Measurements from ENCODE around the gene RARG. TPM values are rescaled to one million over a fixed set of nuclear protein-coding genes. Genes with fewer than 3 reads are reported as not detected.

RARG gene
- total and polyA plus RNA-seq, 2 donors (not counting 3 experiments of a cell fraction or from before 2014, with no cell fraction given) = 9.9 to 19.5 TPM

- no peak overlapping the region for H3K27ac ChIP-seq (ENCODE audit: insufficient read depth, low read depth, low read length)
- BruUV-seq (replicated peaks) = no TSS peak
- peaks cover 19 to 22% of the 10 kb centered on the region in 2 experiments for H3K27me3 ChIP-seq (ENCODE audit: control insufficient read depth in 2 of 2, insufficient read depth in 2 of 2, low read length in 2 of 2)
- H3K9me1 ChIP-seq (replicated peaks; ENCODE audit: control insufficient read depth, extremely low read depth, insufficient read depth, low read length) = no peaks in the 10 kb centered on the region
- no peaks in the 10 kb centered on the region for H3K79me2 ChIP-seq (ENCODE audit: control insufficient read depth, insufficient read depth, low read length)
- CTCF ChIA-PET = interaction anchor here (0.6 to 2.1 kb wide), 4 partner anchors 9 to 22 kb away, joined by 3 to 4 read pairs (median 3); no protein-coding TSS in a partner anchor
- no peak for TF ChIP-seq POLR2AphosphoS5 (IDR thresholded peaks at IDR 0.05; ENCODE audit: insufficient read depth, low read depth, low read length)
- no peak for TF ChIP-seq POLR2A (IDR thresholded peaks at IDR 0.05; ENCODE audit: low read depth, low read length)
- DNase-seq (ENCODE audit: low read depth, low spot score) (no peak), FAIRE-seq (no peak)
- no peaks in the 10 kb centered on the region for H3K36me3 ChIP-seq (ENCODE audit: control insufficient read depth in 2 of 2, extremely low read depth in 1 of 2, insufficient read depth in 2 of 2, low read length in 2 of 2)
- intact Hi-C loops (cut with micrococcal nuclease) (no loop called here), dilution Hi-C loops (cut with MboI; ENCODE audit: extremely low pct_ligation_motif_present, low sequenced_read_pairs) (no loop called here)
- H2AFZ ChIP-seq (ENCODE audit: low read depth, low read length) = no peak overlapping the region
- no peak overlapping the region for H3K4me3 ChIP-seq (replicated peaks in 1 of 3; ENCODE audit: insufficient read depth in 1 of 3, low read depth in 1 of 3, low read length in 3 of 3)
- H3K9ac ChIP-seq (replicated peaks; ENCODE audit: extremely low read depth, insufficient read depth, low read length) = no peak overlapping the region
- H3K9me3 ChIP-seq (replicated peaks; ENCODE audit: control insufficient read depth, insufficient read depth, low read length) = no peaks in the 10 kb centered on the region
- no peaks in the 10 kb centered on the region for H4K20me1 ChIP-seq (replicated peaks; ENCODE audit: control insufficient read depth, extremely low read depth, insufficient read depth, low read length)
- POLR2A ChIA-PET = no interaction called here
- H3K4me1 ChIP-seq (ENCODE audit: control insufficient read depth, extremely low read depth, insufficient read depth, low read length) = no peaks in the 10 kb centered on the region
- no peak overlapping the region for H3K4me2 ChIP-seq (ENCODE audit: insufficient read depth, low read length)
Observed at GRCh38 chr12:53235164-53235563, 3.2 kb upstream of the RARG start.

DNA sequence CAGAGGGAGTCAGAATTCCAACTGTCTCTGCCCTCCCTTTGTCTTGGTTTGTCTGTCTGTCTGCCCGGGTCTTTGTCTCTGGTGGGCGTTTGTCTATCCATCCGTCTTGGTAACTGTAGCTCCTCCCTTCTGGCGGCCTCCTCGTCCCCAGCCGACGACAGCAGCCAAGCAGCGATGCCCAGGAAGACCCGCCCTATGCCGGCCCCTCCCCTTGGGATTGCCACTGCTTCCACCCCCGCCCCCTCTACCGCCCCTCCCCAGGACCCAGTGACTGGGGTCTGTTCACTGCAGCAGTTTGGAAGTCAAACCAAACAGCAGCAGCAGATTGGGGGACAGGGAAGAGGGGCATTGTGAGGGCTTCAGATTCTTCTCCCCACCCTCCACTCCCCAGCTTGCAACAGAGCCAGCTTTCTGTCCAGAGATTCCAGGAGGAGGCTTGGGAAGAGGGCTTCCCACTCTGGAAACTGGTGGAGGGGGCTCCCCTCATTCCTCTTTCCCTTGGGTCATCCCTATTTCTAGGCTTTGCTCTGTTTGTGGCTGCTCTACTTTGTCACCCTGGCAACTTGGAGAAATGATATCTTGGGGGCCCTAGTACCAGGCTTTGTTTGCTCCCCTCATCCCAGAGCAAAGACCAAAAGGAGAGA is 2.4 kb upstream of the RARG start:
- H2AFZ ChIP-seq (ENCODE audit: low read depth, low read length) = no peak overlapping the region

More for the DNA sequence above, 2.4 kb upstream of the RARG start:
- Histone ChIP-seq H3K36me3 (ENCODE audit: control insufficient read depth in 2 of 2, extremely low read depth in 1 of 2, insufficient read depth in 2 of 2, low read length in 2 of 2) (no peaks in the 10 kb centered on the region), H3K9ac (replicated peaks; ENCODE audit: extremely low read depth, insufficient read depth, low read length) (no peak overlapping the region), H3K79me2 (ENCODE audit: control insufficient read depth, insufficient read depth, low read length) (no peaks in the 10 kb centered on the region), H3K4me2 (ENCODE audit: insufficient read depth, low read length) (no peak overlapping the region), H3K27ac (ENCODE audit: insufficient read depth, low read depth, low read length) (no peak overlapping the region), H4K20me1 (replicated peaks; ENCODE audit: control insufficient read depth, extremely low read depth, insufficient read depth, low read length) (no peaks in the 10 kb centered on the region), H3K4me1 (ENCODE audit: control insufficient read depth, extremely low read depth, insufficient read depth, low read length) (no peaks in the 10 kb centered on the region), H3K4me3 (replicated peaks in 1 of 3; ENCODE audit: insufficient read depth in 1 of 3, low read depth in 1 of 3, low read length in 3 of 3) (no peak overlapping the region), H3K9me3 (replicated peaks; ENCODE audit: control insufficient read depth, insufficient read depth, low read length) (no peaks in the 10 kb centered on the region), H3K27me3 (ENCODE audit: control insufficient read depth in 2 of 2, insufficient read depth in 2 of 2, low read length in 2 of 2) (peaks cover 19 to 22% of the 10 kb centered on the region in 2 experiments), H3K9me1 (replicated peaks; ENCODE audit: control insufficient read depth, extremely low read depth, insufficient read depth, low read length) (no peaks in the 10 kb centered on the region)
- dilution Hi-C loops (cut with MboI; ENCODE audit: extremely low pct_ligation_motif_present, low sequenced_read_pairs) = no loop called here
- CTCF ChIA-PET = interaction anchor here (0.6 to 2.1 kb wide), 5 partner anchors 9 to 26 kb away, joined by 3 to 8 read pairs (median 4); no protein-coding TSS in a partner anchor
- BruUV-seq (replicated peaks) = no TSS peak
- POLR2A ChIA-PET = no interaction called here
- intact Hi-C loops (cut with micrococcal nuclease) = no loop called here
- TF ChIP-seq MAX (IDR thresholded peaks at IDR 0.05; ENCODE audit: insufficient read depth, insufficient read length) (no peak), MYC (IDR thresholded peaks at IDR 0.05; ENCODE audit: low read depth, low read length) (no peak), FOS (IDR thresholded peaks at IDR 0.05; ENCODE audit: borderline replicate concordance, insufficient read depth, low read length) (no peak), POLR2A (IDR thresholded peaks at IDR 0.05; ENCODE audit: low read depth, low read length) (no peak), POLR2AphosphoS5 (IDR thresholded peaks at IDR 0.05; ENCODE audit: insufficient read depth, low read depth, low read length) (no peak), GATA2 (IDR thresholded peaks at IDR 0.05; ENCODE audit: insufficient read depth, insufficient read length, low read depth, low read length) (no peak), EZH2 (IDR thresholded peaks at IDR 0.05; ENCODE audit: borderline replicate concordance, low read depth, low read length, severe bottlenecking) (no peak), JUN (IDR thresholded peaks at IDR 0.05; ENCODE audit: borderline replicate concordance, insufficient read depth, insufficient read length, low read depth) (no peak)
- TF ChIP-seq, protein P1, sequence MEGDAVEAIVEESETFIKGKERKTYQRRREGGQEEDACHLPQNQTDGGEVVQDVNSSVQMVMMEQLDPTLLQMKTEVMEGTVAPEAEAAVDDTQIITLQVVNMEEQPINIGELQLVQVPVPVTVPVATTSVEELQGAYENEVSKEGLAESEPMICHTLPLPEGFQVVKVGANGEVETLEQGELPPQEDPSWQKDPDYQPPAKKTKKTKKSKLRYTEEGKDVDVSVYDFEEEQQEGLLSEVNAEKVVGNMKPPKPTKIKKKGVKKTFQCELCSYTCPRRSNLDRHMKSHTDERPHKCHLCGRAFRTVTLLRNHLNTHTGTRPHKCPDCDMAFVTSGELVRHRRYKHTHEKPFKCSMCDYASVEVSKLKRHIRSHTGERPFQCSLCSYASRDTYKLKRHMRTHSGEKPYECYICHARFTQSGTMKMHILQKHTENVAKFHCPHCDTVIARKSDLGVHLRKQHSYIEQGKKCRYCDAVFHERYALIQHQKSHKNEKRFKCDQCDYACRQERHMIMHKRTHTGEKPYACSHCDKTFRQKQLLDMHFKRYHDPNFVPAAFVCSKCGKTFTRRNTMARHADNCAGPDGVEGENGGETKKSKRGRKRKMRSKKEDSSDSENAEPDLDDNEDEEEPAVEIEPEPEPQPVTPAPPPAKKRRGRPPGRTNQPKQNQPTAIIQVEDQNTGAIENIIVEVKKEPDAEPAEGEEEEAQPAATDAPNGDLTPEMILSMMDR (IDR thresholded peaks at IDR 0.05; ENCODE audit: extremely low read depth in 1 of 2, insufficient read depth in 1 of 2, low read depth in 1 of 2, low read length in 2 of 2) = no peak
- DNase-seq (ENCODE audit: low read depth, low spot score) (no peak), FAIRE-seq (no peak)
